Smooth muscle cell (in vitro differentiated cells): ENCODE data around the gene SCAMP1. TPM values are rescaled to one million over a fixed set of nuclear protein-coding genes. Genes with fewer than 3 reads are reported as not detected.
A peak's percentile ranks its signal among the peaks of the same experiment; 100 is the strongest.

Source experiments
- DNase-seq: peaks from one replicate; lab custom pipeline; 2025; ENCODE audit not compliant: unreplicated experiment; lab: John Stamatoyannopoulos, UW
- H2AFZ ChIP-seq: fragments of 200-600 bp; sonication (generic); 2 replicates; pipeline ENCODE4 v1.6.0; 2016; ENCODE audit warnings: antibody characterized with exemption, low read depth, mild to moderate bottlenecking
- H3F3A ChIP-seq: fragments of 200-600 bp; sonication (generic); 2 replicates; pipeline ENCODE4 v1.6.0; 2017; ENCODE audit warnings: antibody characterized with exemption, low read depth
- H3K27ac ChIP-seq: fragments of 200-600 bp; sonication (generic); 2 replicates; pipeline ENCODE4 v1.5.1; 2016; ENCODE audit warnings: low read depth, mild to moderate bottlenecking
- H3K27me3 ChIP-seq: fragments of 200-600 bp; sonication (generic); 2 replicates; pipeline ENCODE4 v1.6.1; 2016; ENCODE audit warnings: low read depth, mild to moderate bottlenecking
- H3K36me3 ChIP-seq: fragments of 200-600 bp; sonication (generic); 2 replicates; pipeline ENCODE4 v1.5.1; 2016; ENCODE audit warnings: low read depth
- H3K4me1 ChIP-seq: fragments of 200-600 bp; sonication (generic); 2 replicates; pipeline ENCODE4 v1.5.1; 2016; ENCODE audit warnings: low read depth
- H3K4me2 ChIP-seq: fragments of 200-600 bp; sonication (generic); 2 replicates; pipeline ENCODE4 v1.6.0; 2016; ENCODE audit warnings: mild to moderate bottlenecking
- H3K4me3 ChIP-seq: fragments of 200-600 bp; sonication (generic); 2 replicates; pipeline ENCODE4 v1.5.1; 2016; ENCODE audit warnings: mild to moderate bottlenecking
- H3K79me2 ChIP-seq: fragments of 200-600 bp; sonication (generic); 2 replicates; pipeline ENCODE4 v1.6.0; 2016; ENCODE audit warnings: low read depth, mild to moderate bottlenecking
- H3K9ac ChIP-seq: fragments of 200-600 bp; sonication (generic); 2 replicates; pipeline ENCODE4 v1.6.0; 2016; ENCODE audit warnings: low read depth
- H3K9me3 ChIP-seq: fragments of 200-600 bp; sonication (generic); replicated peaks from 2 replicates; pipeline ENCODE4 v1.5.1; 2016; ENCODE audit warnings: low read depth
- H4K20me1 ChIP-seq: fragments of 200-600 bp; sonication (generic); 2 replicates; pipeline ENCODE4 v1.6.0; 2016; ENCODE audit warnings: low read depth
- whole genome bisulfite sequencing: methylation state at CpG from one replicate; pipeline ENCODE4 v1.1.7; 2016; ENCODE audit warnings: low lambda C conversion rate; 5-methylcytosine and 5-hydroxymethylcytosine counted together
- polyA plus RNA-seq: library from polyadenylated mRNA; unstranded; fragments of >200 nt; fragmentation: Nextera tagmentation; extraction: Ambion mirVana; gene quantifications from 2 replicates; pipeline ENCODE4 v1.2.1, GENCODE V29; 2016
- total RNA-seq: library from RNA; depleted of rRNA; stranded (reverse); fragments of >200 nt; gene quantifications from 2 replicates; pipeline ENCODE4 v1.2.3, GENCODE V29; 2014
- TF ChIP-seq, protein P1 (sequence below): fragments of 200-600 bp; sonication (generic); IDR thresholded peaks from 2 replicates; pipeline ENCODE4 v1.5.1; 2017; ENCODE audit warnings: borderline replicate concordance, mild to moderate bottlenecking, antibody characterized with exemption; ENCODE audit not compliant: insufficient read depth, poor library complexity, severe bottlenecking

Gene SCAMP1
- total and polyA plus RNA-seq, 2 experiments from 2014 or later: 21.0 to 45.6 TPM

DNA sequence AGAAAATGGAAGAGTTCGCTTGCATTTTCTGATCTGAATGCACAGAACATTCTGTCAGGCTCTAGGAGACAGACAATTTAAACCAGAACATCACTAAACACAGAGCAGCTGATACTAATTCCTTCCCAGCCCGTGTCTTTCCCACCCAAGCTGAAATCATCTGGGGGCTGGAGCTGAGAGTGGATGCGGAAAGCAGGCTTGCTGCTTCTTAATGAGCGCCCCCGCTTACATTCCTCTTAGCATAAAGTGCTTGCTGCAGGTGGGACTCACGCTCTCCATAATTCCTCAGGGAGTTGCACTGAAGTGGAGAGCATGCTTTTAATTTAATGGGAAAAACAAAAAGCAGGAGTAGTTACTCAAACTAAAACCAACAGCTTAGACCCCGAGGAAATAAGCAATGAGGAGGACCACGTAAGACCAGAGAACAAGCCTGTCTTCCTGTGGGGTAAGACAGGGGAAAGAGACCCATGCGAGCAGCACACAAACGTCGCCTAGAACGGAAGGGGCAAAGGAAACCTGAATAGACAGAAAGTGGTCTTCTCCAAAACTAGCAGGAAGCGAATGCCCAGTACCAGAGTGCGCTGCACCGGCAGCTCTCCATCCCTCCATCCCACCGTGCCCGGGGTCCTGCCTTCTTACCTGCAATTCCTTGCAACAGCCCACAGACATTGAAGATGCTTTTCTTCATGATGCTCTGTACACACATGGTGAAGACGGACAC, 148.9 kb downstream of the SCAMP1 start:
- TF ChIP-seq, protein P1, sequence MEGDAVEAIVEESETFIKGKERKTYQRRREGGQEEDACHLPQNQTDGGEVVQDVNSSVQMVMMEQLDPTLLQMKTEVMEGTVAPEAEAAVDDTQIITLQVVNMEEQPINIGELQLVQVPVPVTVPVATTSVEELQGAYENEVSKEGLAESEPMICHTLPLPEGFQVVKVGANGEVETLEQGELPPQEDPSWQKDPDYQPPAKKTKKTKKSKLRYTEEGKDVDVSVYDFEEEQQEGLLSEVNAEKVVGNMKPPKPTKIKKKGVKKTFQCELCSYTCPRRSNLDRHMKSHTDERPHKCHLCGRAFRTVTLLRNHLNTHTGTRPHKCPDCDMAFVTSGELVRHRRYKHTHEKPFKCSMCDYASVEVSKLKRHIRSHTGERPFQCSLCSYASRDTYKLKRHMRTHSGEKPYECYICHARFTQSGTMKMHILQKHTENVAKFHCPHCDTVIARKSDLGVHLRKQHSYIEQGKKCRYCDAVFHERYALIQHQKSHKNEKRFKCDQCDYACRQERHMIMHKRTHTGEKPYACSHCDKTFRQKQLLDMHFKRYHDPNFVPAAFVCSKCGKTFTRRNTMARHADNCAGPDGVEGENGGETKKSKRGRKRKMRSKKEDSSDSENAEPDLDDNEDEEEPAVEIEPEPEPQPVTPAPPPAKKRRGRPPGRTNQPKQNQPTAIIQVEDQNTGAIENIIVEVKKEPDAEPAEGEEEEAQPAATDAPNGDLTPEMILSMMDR: no peak
- WGBS: 64% methylated on average over 18 of the region's 18 CpGs
- Histone ChIP-seq H3K9me3 (no peaks in the 10 kb centered on the region), H3K79me2 (peaks cover 27% of the 10 kb centered on the region), H4K20me1 (peaks cover 13% of the 10 kb centered on the region), H3K27me3 (no peaks in the 10 kb centered on the region), H3K36me3 (no peaks in the 10 kb centered on the region), H3K27ac (peak overlapping the region; percentile 94), H3K4me1 (peaks cover 35% of the 10 kb centered on the region), H3F3A (peaks cover 16% of the 10 kb centered on the region), H3K4me2 (peak overlapping the region; percentile 76), H3K9ac (no peak overlapping the region), H3K4me3 (peak overlapping the region; percentile 18), H2AFZ (no peak overlapping the region)
- DNase-seq: no peak

DNA sequence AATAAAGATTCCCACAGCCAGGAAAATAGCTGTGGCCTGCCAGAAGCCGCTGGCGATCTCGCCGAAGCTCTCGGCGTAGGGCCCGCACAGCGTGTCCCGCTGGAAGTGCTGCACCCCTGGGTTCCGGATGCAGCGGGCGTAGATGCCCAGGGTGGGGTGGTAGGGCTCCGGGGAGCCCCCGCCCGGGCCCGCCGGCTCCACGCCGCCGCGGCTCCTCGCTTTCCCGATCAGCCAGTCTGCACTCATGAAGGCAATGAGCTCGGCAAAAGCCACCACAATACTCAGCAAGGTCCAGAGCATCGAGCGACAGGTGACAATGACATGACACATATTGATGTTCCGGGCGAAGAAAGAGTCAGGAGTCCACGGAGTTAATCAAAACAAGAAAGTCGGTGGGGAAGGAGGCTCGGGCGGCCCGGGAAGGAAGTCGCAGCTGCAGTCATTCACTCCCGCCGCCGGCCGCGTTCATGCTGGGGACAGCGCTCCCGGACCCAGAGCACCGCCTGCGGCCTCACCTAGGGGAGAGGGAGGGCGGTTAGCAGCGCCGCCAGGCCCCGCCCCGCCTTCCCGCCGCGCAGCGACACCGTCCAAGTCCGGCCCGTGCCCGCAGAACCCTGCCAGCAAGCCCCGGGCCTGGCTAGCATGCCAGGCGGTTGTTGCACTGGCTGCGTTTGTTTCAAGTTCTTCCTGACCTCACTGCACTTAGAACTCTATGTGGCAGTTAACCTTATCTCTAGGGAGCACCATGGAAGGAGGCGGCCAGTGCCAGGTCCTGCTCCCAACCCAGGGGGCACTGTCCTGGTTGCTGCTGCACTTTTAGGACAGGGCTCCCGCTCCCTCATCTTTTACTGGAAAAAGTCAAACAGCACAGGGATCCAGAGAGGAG, 149.7 kb downstream of the SCAMP1 start:
- DNase-seq: no peak
- H3K27ac ChIP-seq: no peak overlapping the region
- H3F3A ChIP-seq: peaks cover 14% of the 10 kb centered on the region
- H3K9ac ChIP-seq: no peak overlapping the region
- peaks cover 28% of the 10 kb centered on the region for H3K79me2 ChIP-seq
- peaks cover 32% of the 10 kb centered on the region for H3K4me1 ChIP-seq
- H3K27me3 ChIP-seq: no peaks in the 10 kb centered on the region
- no peak overlapping the region for H2AFZ ChIP-seq
- TF ChIP-seq, protein P1: no peak
- H3K36me3 ChIP-seq: no peaks in the 10 kb centered on the region
- H4K20me1 ChIP-seq: peaks cover 13% of the 10 kb centered on the region
- peak overlapping the region; percentile 18 for H3K4me3 ChIP-seq
- H3K4me2 ChIP-seq: peak overlapping the region; percentile 76
- WGBS: 43% methylated on average over 61 of the region's 61 CpGs
- no peaks in the 10 kb centered on the region for H3K9me3 ChIP-seq

DNA sequence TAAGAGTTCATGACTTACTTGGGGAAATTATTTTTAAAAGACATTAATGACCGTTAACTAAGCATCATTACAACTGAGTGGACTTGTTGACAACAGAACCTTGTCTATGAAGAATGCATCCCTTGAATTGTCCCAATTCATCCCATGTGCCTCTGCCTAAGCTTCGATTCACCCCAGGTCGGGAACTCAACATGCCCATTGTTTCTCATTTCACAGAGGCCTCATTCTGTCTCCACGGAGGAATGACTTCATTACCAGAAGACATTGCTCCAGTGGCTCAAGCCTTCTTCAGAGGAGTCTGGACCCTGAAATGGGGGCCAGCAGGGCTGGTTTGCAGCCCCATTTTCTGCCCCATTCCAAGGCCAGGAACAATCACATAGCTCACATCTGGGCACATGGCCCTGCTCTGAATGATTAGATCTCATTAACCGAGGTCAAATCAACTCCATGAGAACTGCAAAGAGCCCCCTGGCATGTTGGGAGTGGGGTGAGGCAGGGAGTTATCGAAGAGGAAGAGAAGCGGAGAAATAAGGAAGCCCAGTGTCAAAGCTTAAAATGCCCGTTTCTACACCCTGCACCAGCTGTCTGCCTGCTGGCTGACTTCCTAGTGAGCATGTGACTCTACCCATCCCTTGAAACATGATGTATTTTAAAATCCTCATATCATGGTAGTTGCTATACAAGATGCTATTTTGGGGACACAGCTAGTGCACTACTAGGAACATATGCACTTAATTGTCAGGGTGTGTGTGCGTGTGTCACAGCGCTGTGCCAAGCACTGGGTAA, 150.9 kb downstream of the SCAMP1 start:
- WGBS: 91% methylated on average over 10 of the region's 10 CpGs
- Histone ChIP-seq H3K27ac (no peak overlapping the region), H3K4me1 (peaks cover 28% of the 10 kb centered on the region)

More for the DNA sequence above, 150.9 kb downstream of the SCAMP1 start:
- peaks cover 39% of the 10 kb centered on the region for H3K79me2 ChIP-seq
- H2AFZ ChIP-seq: no peak overlapping the region
- H3K36me3 ChIP-seq: no peaks in the 10 kb centered on the region
- H3K9me3 ChIP-seq: no peaks in the 10 kb centered on the region
- no peak overlapping the region for H3K4me3 ChIP-seq
- TF ChIP-seq, protein P1: no peak
- no peak overlapping the region for H3K9ac ChIP-seq
- H4K20me1 ChIP-seq: peaks cover 13% of the 10 kb centered on the region
- H3K4me2 ChIP-seq: no peak overlapping the region
- H3F3A ChIP-seq: peaks cover 14% of the 10 kb centered on the region
- no peak for DNase-seq
- H3K27me3 ChIP-seq: no peaks in the 10 kb centered on the region
